Transverse colon (tissue), 4 donors: Measurements from ENCODE around the gene NT5E. TPM values are rescaled to one million over a fixed set of nuclear protein-coding genes. Genes with fewer than 3 reads are reported as not detected.

Experiments
- DNase-seq: peaks from one replicate; pipeline ENCODE4 v3.0.0-alpha.2; 2019
- H3K27ac ChIP-seq, 4 donors: fragments of 200-600 bp; sonication (generic); 2 replicates each; pipeline ENCODE4 v1.5.1; 2016 to 2018; ENCODE audit warnings: inconsistent platforms in 4 of 4
- H3K27me3 ChIP-seq: fragments of 200-600 bp; sonication (generic); 2 replicates; pipeline ENCODE4 v1.5.1; 2017; ENCODE audit warnings: inconsistent platforms
- H3K36me3 ChIP-seq, 4 donors: fragments of 200-600 bp; sonication (generic); 2 replicates each; pipeline ENCODE4 v1.5.1; 2017 to 2019; ENCODE audit warnings: inconsistent platforms in 4 of 4
- H3K4me1 ChIP-seq, 4 donors: fragments of 200-600 bp; sonication (generic); 2 replicates each; pipeline ENCODE4 v1.5.1; 2017 to 2020; ENCODE audit warnings: inconsistent platforms in 4 of 4
- H3K4me3 ChIP-seq, 4 donors: fragments of 200-600 bp; sonication (generic); 1 replicate in 1 of 4; 2 replicates in 3 of 4; pipeline versions ENCODE4 v1.5.1 to v1.6.1; 2017 to 2019; ENCODE audit warnings: inconsistent platforms in 4 of 4
- H3K9me3 ChIP-seq, 2 donors: fragments of 200-600 bp; sonication (generic); 2 replicates each; pipeline ENCODE4 v1.5.1; 2017 to 2019; ENCODE audit warnings: inconsistent platforms in 2 of 2
- CTCF ChIP-seq, 5 experiments: fragments of 200-600 bp in 3 of 5; fragments of 450-650 bp in 2 of 5; sonication (generic) in 3 of 5; IDR thresholded peaks; 1 replicate in 2 of 5; 2 replicates in 3 of 5; pipeline ENCODE4 v1.5.1; 2016 to 2017; ENCODE audit warnings: antibody characterized with exemption in 5 of 5, inconsistent platforms in 3 of 5, mild to moderate bottlenecking in 2 of 5, moderate library complexity in 1 of 5
- EP300 ChIP-seq: sonication (generic); formaldehyde crosslinking; IDR thresholded peaks from one replicate; pipeline ENCODE4 v1.6.1; 2017; ENCODE audit warnings: antibody characterized with exemption, low read depth
- POLR2A ChIP-seq: fragments of 450-650 bp; IDR thresholded peaks from one replicate; pipeline ENCODE4 v1.6.1; 2016; ENCODE audit warnings: antibody characterized with exemption, mild to moderate bottlenecking, moderate library complexity
- POLR2AphosphoS5 ChIP-seq, 3 donors: sonication (generic); formaldehyde crosslinking; IDR thresholded peaks; one replicate each; pipeline ENCODE4 v1.6.1; 2016; ENCODE audit warnings: antibody characterized with exemption in 3 of 3
- WGBS, 2 donors: methylation state at CpG; one replicate each; pipeline ENCODE4 v1.1.5; 2018; ENCODE audit warnings: low coverage in 1 of 2; 5-methylcytosine and 5-hydroxymethylcytosine counted together
- in situ Hi-C, 4 donors: fragments of 200-750 bp; cut with MboI; loops; one replicate each; pipeline versions ENCODE4 v1.15.0 to v1.15.1; 2017; ENCODE audit warnings: low sequenced_read_pairs in 3 of 4, low pct_ligation_motif_present in 1 of 4, low pct_unique_long_range_greater_than_20kb in 1 of 4
- intact Hi-C: fragments of 100-400 bp; cut with DNase I; formaldehyde crosslinking; loops from one replicate; pipeline ENCODE4 v1.15.1; 2023; ENCODE audit warnings: low total_unique reads
- total RNA-seq, 4 donors: library from RNA; depleted of rRNA; stranded (reverse); fragments of >200 nt; gene quantifications; one replicate each; pipeline ENCODE4 v1.1.0, GENCODE V29; 2016

The NT5E gene
- total RNA-seq, 4 donors from 2014 or later = 10.5 to 71.8 (median 31.5) TPM

- intact Hi-C loops = no loop called here
- no peak overlapping the region for H3K4me3 ChIP-seq
- no peaks in the 10 kb centered on the region for H3K27me3 ChIP-seq
- H3K4me1 ChIP-seq = peaks cover 0 to 7% (median 4%) of the 10 kb centered on the region in 4 donors
- no peaks in the 10 kb centered on the region for H3K36me3 ChIP-seq
- TF ChIP-seq POLR2A (no peak), CTCF (IDR thresholded peaks at IDR 0.05) (no peak), EP300 (no peak), POLR2AphosphoS5 (IDR thresholded peaks at IDR 0.05) (no peak)
- in situ Hi-C loops = no loop called here
- no peak overlapping the region for H3K27ac ChIP-seq
- H3K9me3 ChIP-seq = no peaks in the 10 kb centered on the region
- no peak for DNase-seq
Observed at GRCh38 chr6:85468326-85468725, 18.4 kb downstream of the NT5E start.

GRCh38 chr6:85469276-85470022, 19.6 kb downstream of the NT5E start:
- 75 to 84% methylated on average over 2 of the region's 2 CpGs for WGBS, 2 donors
- in situ Hi-C loops = no loop called here

GRCh38 chr6:85470023-85470410, 20.1 kb downstream of the NT5E start:
- in situ Hi-C loops (no loop called here), intact Hi-C loops (no loop called here)
- TF ChIP-seq CTCF (IDR thresholded peaks at IDR 0.05) (no peak), EP300 (no peak), POLR2AphosphoS5 (IDR thresholded peaks at IDR 0.05) (no peak), POLR2A (no peak)

More at GRCh38 chr6:85469276-85470022, 19.6 kb downstream of the NT5E start:
- no peak for DNase-seq
- Histone ChIP-seq H3K4me1 (peaks cover 0 to 7% (median under 1%) of the 10 kb centered on the region in 4 donors), H3K4me3 (no peak overlapping the region), H3K27ac (no peak overlapping the region), H3K36me3 (no peaks in the 10 kb centered on the region), H3K9me3 (no peaks in the 10 kb centered on the region), H3K27me3 (no peaks in the 10 kb centered on the region)
- intact Hi-C loops = no loop called here
- no peak for TF ChIP-seq CTCF (IDR thresholded peaks at IDR 0.05)
- no peak for TF ChIP-seq POLR2AphosphoS5 (IDR thresholded peaks at IDR 0.05)
- TF ChIP-seq EP300 = no peak
- TF ChIP-seq POLR2A = no peak

DNA sequence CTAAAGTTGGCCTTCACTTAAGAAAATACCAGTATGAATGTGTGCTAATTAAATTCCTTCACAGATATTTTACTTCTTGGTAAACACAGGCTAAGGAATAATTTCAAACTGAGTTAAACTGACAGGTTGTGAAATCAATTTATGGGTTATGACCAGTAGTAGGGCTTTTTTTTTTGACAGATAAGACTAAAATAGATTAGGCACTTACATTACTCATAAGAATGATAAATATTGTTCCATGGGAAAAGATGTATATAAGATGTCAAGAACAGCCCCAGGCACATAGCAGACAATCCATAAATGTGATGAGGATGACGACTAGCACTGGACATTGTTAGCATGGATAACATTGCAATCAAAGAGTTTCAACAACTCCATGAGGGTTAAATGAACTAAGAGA, 22.9 kb downstream of the NT5E start:
- Histone ChIP-seq H3K9me3 (no peaks in the 10 kb centered on the region), H3K4me3 (no peak overlapping the region), H3K27me3 (no peaks in the 10 kb centered on the region), H3K36me3 (no peaks in the 10 kb centered on the region), H3K4me1 (no peaks in the 10 kb centered on the region), H3K27ac (no peak overlapping the region)
- WGBS, 2 donors = 67 to 89% methylated on average over 1 of the region's 1 CpG
- TF ChIP-seq POLR2A = no peak
- TF ChIP-seq EP300 = no peak
- TF ChIP-seq CTCF (IDR thresholded peaks at IDR 0.05) = no peak
- TF ChIP-seq POLR2AphosphoS5 (IDR thresholded peaks at IDR 0.05) = no peak
- intact Hi-C loops (no loop called here), in situ Hi-C loops (no loop called here)
- DNase-seq = no peak

More at GRCh38 chr6:85470023-85470410, 20.1 kb downstream of the NT5E start:
- peaks cover 0 to 6% (median 0%) of the 10 kb centered on the region in 4 donors for H3K4me1 ChIP-seq
- H3K27ac ChIP-seq = no peak overlapping the region
- no peaks in the 10 kb centered on the region for H3K36me3 ChIP-seq
- no peaks in the 10 kb centered on the region for H3K27me3 ChIP-seq
- no peak overlapping the region for H3K4me3 ChIP-seq
- DNase-seq = no peak
- no peaks in the 10 kb centered on the region for H3K9me3 ChIP-seq
- WGBS, 2 donors = 63% methylated on average over 2 of the region's 2 CpGs; no CpG with 5 or more reads in 1 of the 2 donors
